Measurements from ENCODE around the gene RASGEF1C. TPM values are rescaled to one million over a fixed set of nuclear protein-coding genes. Genes with fewer than 3 reads are reported as not detected.

RASGEF1C gene
- total and polyA plus RNA-seq, 10 of the 15 experiments (the other 5 are each of a cell fraction or from before 2014, with no cell fraction given): not detected

GRCh38 chr5:180162304-180162661 lies 46.7 kb downstream of the RASGEF1C start:
- Histone ChIP-seq H3K4me1 (ENCODE audit: control insufficient read depth, insufficient read depth, low read length) (no peaks in the 10 kb centered on the region), H3K36me3 (ENCODE audit: control insufficient read depth in 2 of 2, insufficient read depth in 2 of 2, low read length in 1 of 2) (no peaks in the 10 kb centered on the region), H2AFZ (ENCODE audit: control insufficient read depth, low read depth, low read length) (no peak overlapping the region), H3K27me3 (replicated peaks in 1 of 2; ENCODE audit: control insufficient read depth in 2 of 2, insufficient read depth in 2 of 2, low read length in 1 of 2) (no peaks in the 10 kb centered on the region), H4K20me1 (ENCODE audit: control insufficient read depth, insufficient read depth) (no peaks in the 10 kb centered on the region), H3K9me3 (replicated peaks; ENCODE audit: control insufficient read depth, insufficient read depth, low read length) (no peaks in the 10 kb centered on the region), H3K4me3 (no peak overlapping the region), H3K9ac (ENCODE audit: control insufficient read depth, insufficient read depth, low read length) (no peak overlapping the region), H3K4me2 (ENCODE audit: control insufficient read depth, insufficient read depth) (no peak overlapping the region), H3K79me2 (ENCODE audit: control insufficient read depth, insufficient read depth, low read length) (no peaks in the 10 kb centered on the region), H3K27ac (ENCODE audit: control insufficient read depth, insufficient read depth) (no peak overlapping the region)
- FAIRE-seq: no peak
- no TSS peak for BruUV-seq (replicated peaks)
- TF ChIP-seq NFXL1 (IDR thresholded peaks at IDR 0.05; ENCODE audit: borderline replicate concordance) (no peak), IKZF1 (conservative IDR thresholded peaks at IDR 0.05) (no peak), NFYB (IDR thresholded peaks at IDR 0.05; ENCODE audit: insufficient read depth, low read depth, low read length) (no peak), GATAD2B (conservative IDR thresholded peaks at IDR 0.05; ENCODE audit: low read depth) (no peak), MXI1 (IDR thresholded peaks at IDR 0.05; ENCODE audit: low read depth, low read length) (no peak), SREBF2 (IDR thresholded peaks at IDR 0.05; ENCODE audit: low read length) (no peak), ASH2L (IDR thresholded peaks at IDR 0.05; ENCODE audit: borderline replicate concordance, low read depth) (no peak), ELK1 (IDR thresholded peaks at IDR 0.05; ENCODE audit: low read depth, low read length) (no peak), ETV6 (conservative IDR thresholded peaks at IDR 0.05 in 1 of 2, IDR thresholded peaks at IDR 0.05 in 1 of 2; ENCODE audit: borderline replicate concordance in 1 of 2, low read depth in 1 of 2) (no peak), RBBP5 (conservative IDR thresholded peaks at IDR 0.05) (no peak), CHD1 (IDR thresholded peaks at IDR 0.05; ENCODE audit: low read depth, low read length) (no peak), ZNF622 (IDR thresholded peaks at IDR 0.05) (no peak), ZNF24 (IDR thresholded peaks at IDR 0.05) (no peak)
- no peak for ATAC-seq
- in situ Hi-C loops (cut with MboI) (no loop called here), intact Hi-C loops (cut with micrococcal nuclease; ENCODE audit: unreplicated experiment) (no loop called here)
- 63% methylated on average over 5 of the region's 5 CpGs for WGBS (ENCODE audit: insufficient coverage, insufficient replicate concordance, low lambda C conversion rate, missing lambda C conversion rate)
- ChIA-PET POLR2A (no interaction called here), RAD21 (ENCODE audit: unreplicated experiment) (no interaction called here), SMC1A (ENCODE audit: uncharacterized antibody, unreplicated experiment) (interaction anchor here (1.0 kb wide), 1 partner anchor 495 kb away, joined by 3 read pairs; no protein-coding TSS in a partner anchor), CTCF (interaction anchor here (0.9 kb wide), 1 partner anchor 153 kb away, joined by 3 read pairs; no protein-coding TSS in a partner anchor)
- no peak for DNase-seq (ENCODE audit: low read depth, low spot score)

Measured in GM12878 (cell line).